ENCODE data around the gene ILDR2. TPM values are rescaled to one million over a fixed set of nuclear protein-coding genes. Genes with fewer than 3 reads are reported as not detected.

The ILDR2 gene
- 0.67 TPM for total RNA-seq
- polyA plus RNA-seq, result under 1 TPM in 1 of 4 donors, not detected in 3; 0.29 TPM

GRCh38 chr1:166975361-166976129 lies at the start of gene ILDR2:
TSS of gene ILDR2 (minus strand) at chr1:166975540. CDS start at chr1:166975268, 272 bp downstream.
- no peaks in the 10 kb centered on the region for H3K36me3 ChIP-seq (ENCODE audit: control insufficient read depth, insufficient read depth, low read length)
- DNase-seq (peak; percentile 15 to 67 (median 39)), ATAC-seq (ENCODE audit: low read depth in 2 of 2) (peak; percentile 78 to 87)
- Mint-ChIP-seq H3K4me3 (peak within 1 kb of the TSS; percentile 75 to 93 (median 85)), H3K27me3 (peaks cover 75% of the 10 kb centered on the region), H3K9me3 (no peaks in the 10 kb centered on the region), H3K27ac (peak within 1 kb of the TSS in 2 of 3 donors; percentile 46 to 49), H3K36me3 (no peaks in the 10 kb centered on the region), H3K4me1 (peaks cover 0 to 15% (median 6%) of the 10 kb centered on the region in 4 donors)
- peaks cover 38% of the 10 kb centered on the region for H3K27me3 ChIP-seq (ENCODE audit: control insufficient read depth, insufficient read depth, low read length)
- H3K9me3 ChIP-seq (ENCODE audit: control insufficient read depth in 2 of 2, low read length in 2 of 2), result no peaks in the 10 kb centered on the region
- H3K4me3 ChIP-seq (ENCODE audit: low read depth, low read length), result peak within 1 kb of the TSS; percentile 67
- no peak within 1 kb of the TSS for H3K27ac ChIP-seq (ENCODE audit: insufficient read depth, low read length, poor library complexity, severe bottlenecking)
- peaks cover 12% of the 10 kb centered on the region for H3K4me1 ChIP-seq (ENCODE audit: control insufficient read depth, insufficient read depth, low read length, poor library complexity, severe bottlenecking)

GRCh38 chr1:167022384-167022783 lies 47.0 kb upstream of the ILDR2 start:
- ATAC-seq (ENCODE audit: low read depth in 2 of 2), result no peak
- Histone ChIP-seq H3K4me1 (ENCODE audit: control insufficient read depth, insufficient read depth, low read length, poor library complexity, severe bottlenecking) (no peaks in the 10 kb centered on the region), H3K4me3 (ENCODE audit: low read depth, low read length) (no peak overlapping the region), H3K36me3 (ENCODE audit: control insufficient read depth, insufficient read depth, low read length) (no peaks in the 10 kb centered on the region), H3K27me3 (ENCODE audit: control insufficient read depth, insufficient read depth, low read length) (peaks cover 22% of the 10 kb centered on the region), H3K27ac (ENCODE audit: insufficient read depth, low read length, poor library complexity, severe bottlenecking) (no peak overlapping the region), H3K9me3 (ENCODE audit: control insufficient read depth in 2 of 2, low read length in 2 of 2) (no peaks in the 10 kb centered on the region)
- peaks cover 39% of the 10 kb centered on the region for H3K27me3 Mint-ChIP-seq
- no peak overlapping the region for H3K4me3 Mint-ChIP-seq
- peaks cover 7% of the 10 kb centered on the region for H3K36me3 Mint-ChIP-seq
- no peak overlapping the region for H3K27ac Mint-ChIP-seq
- no peak for DNase-seq
- no peaks in the 10 kb centered on the region for H3K4me1 Mint-ChIP-seq
- H3K9me3 Mint-ChIP-seq, result peaks cover 0 to 6% (median 0%) of the 10 kb centered on the region in 7 donors

- no peaks in the 10 kb centered on the region for H3K9me3 ChIP-seq (ENCODE audit: control insufficient read depth in 2 of 2, low read length in 2 of 2)
- no peak overlapping the region for H3K27ac Mint-ChIP-seq
- H3K9me3 Mint-ChIP-seq, result peaks cover 0 to 2% (median 0%) of the 10 kb centered on the region in 7 donors
- H3K4me3 ChIP-seq (ENCODE audit: low read depth, low read length), result no peak overlapping the region
- ATAC-seq (ENCODE audit: low read depth in 2 of 2), result no peak
- no peak for DNase-seq
- no peak overlapping the region for H3K4me3 Mint-ChIP-seq
- peaks cover 10% of the 10 kb centered on the region for H3K27me3 ChIP-seq (ENCODE audit: control insufficient read depth, insufficient read depth, low read length)
- peaks cover 0 to under 1% (median under 1%) of the 10 kb centered on the region in 4 donors for H3K4me1 Mint-ChIP-seq
- H3K36me3 Mint-ChIP-seq, result no peaks in the 10 kb centered on the region
- no peak overlapping the region for H3K27ac ChIP-seq (ENCODE audit: insufficient read depth, low read length, poor library complexity, severe bottlenecking)
- H3K36me3 ChIP-seq (ENCODE audit: control insufficient read depth, insufficient read depth, low read length), result no peaks in the 10 kb centered on the region
- no peaks in the 10 kb centered on the region for H3K4me1 ChIP-seq (ENCODE audit: control insufficient read depth, insufficient read depth, low read length, poor library complexity, severe bottlenecking)
- peaks cover 48% of the 10 kb centered on the region for H3K27me3 Mint-ChIP-seq
Measured at GRCh38 chr1:167016100-167016750, 40.9 kb upstream of the ILDR2 start.

GRCh38 chr1:167013108-167013929 lies 38.0 kb upstream of the ILDR2 start:
- H3K4me3 ChIP-seq (ENCODE audit: low read depth, low read length), result no peak overlapping the region
- Mint-ChIP-seq H3K27ac (no peak overlapping the region), H3K4me1 (peaks cover 0 to 7% (median 1%) of the 10 kb centered on the region in 4 donors), H3K36me3 (no peaks in the 10 kb centered on the region), H3K27me3 (peaks cover 67% of the 10 kb centered on the region), H3K9me3 (peaks cover 0 to 3% (median 0%) of the 10 kb centered on the region in 7 donors), H3K4me3 (no peak overlapping the region)
- no peaks in the 10 kb centered on the region for H3K9me3 ChIP-seq (ENCODE audit: control insufficient read depth in 2 of 2, low read length in 2 of 2)
- no peak for DNase-seq
- no peak for ATAC-seq (ENCODE audit: low read depth in 2 of 2)
- no peak overlapping the region for H3K27ac ChIP-seq (ENCODE audit: insufficient read depth, low read length, poor library complexity, severe bottlenecking)
- H3K27me3 ChIP-seq (ENCODE audit: control insufficient read depth, insufficient read depth, low read length), result peaks cover 18% of the 10 kb centered on the region
- H3K36me3 ChIP-seq (ENCODE audit: control insufficient read depth, insufficient read depth, low read length), result no peaks in the 10 kb centered on the region
- H3K4me1 ChIP-seq (ENCODE audit: control insufficient read depth, insufficient read depth, low read length, poor library complexity, severe bottlenecking), result no peaks in the 10 kb centered on the region

GRCh38 chr1:167012570-167012969 lies 37.2 kb upstream of the ILDR2 start:
- Histone ChIP-seq H3K27ac (ENCODE audit: insufficient read depth, low read length, poor library complexity, severe bottlenecking) (no peak overlapping the region), H3K4me1 (ENCODE audit: control insufficient read depth, insufficient read depth, low read length, poor library complexity, severe bottlenecking) (no peaks in the 10 kb centered on the region), H3K4me3 (ENCODE audit: low read depth, low read length) (no peak overlapping the region), H3K36me3 (ENCODE audit: control insufficient read depth, insufficient read depth, low read length) (no peaks in the 10 kb centered on the region), H3K27me3 (ENCODE audit: control insufficient read depth, insufficient read depth, low read length) (peaks cover 17% of the 10 kb centered on the region), H3K9me3 (ENCODE audit: control insufficient read depth in 2 of 2, low read length in 2 of 2) (no peaks in the 10 kb centered on the region)
- Mint-ChIP-seq H3K36me3 (no peaks in the 10 kb centered on the region), H3K27ac (no peak overlapping the region), H3K4me1 (peaks cover 0 to 7% (median 1%) of the 10 kb centered on the region in 4 donors), H3K27me3 (peaks cover 69% of the 10 kb centered on the region), H3K4me3 (no peak overlapping the region), H3K9me3 (peaks cover 0 to 3% (median 0%) of the 10 kb centered on the region in 7 donors)
- DNase-seq (no peak), ATAC-seq (ENCODE audit: low read depth in 2 of 2) (no peak)

GRCh38 chr1:167011560-167012191 lies 36.3 kb upstream of the ILDR2 start:
- no peaks in the 10 kb centered on the region for H3K9me3 ChIP-seq (ENCODE audit: control insufficient read depth in 2 of 2, low read length in 2 of 2)
- no peaks in the 10 kb centered on the region for H3K4me1 ChIP-seq (ENCODE audit: control insufficient read depth, insufficient read depth, low read length, poor library complexity, severe bottlenecking)
- no peaks in the 10 kb centered on the region for H3K36me3 ChIP-seq (ENCODE audit: control insufficient read depth, insufficient read depth, low read length)
- Mint-ChIP-seq H3K36me3 (no peaks in the 10 kb centered on the region), H3K4me3 (no peak overlapping the region), H3K27ac (no peak overlapping the region), H3K4me1 (peaks cover 0 to 7% (median 1%) of the 10 kb centered on the region in 4 donors), H3K9me3 (peaks cover 0 to 2% (median 0%) of the 10 kb centered on the region in 7 donors), H3K27me3 (peaks cover 71% of the 10 kb centered on the region)
- ATAC-seq (ENCODE audit: low read depth in 2 of 2) (no peak), DNase-seq (no peak)
- no peak overlapping the region for H3K27ac ChIP-seq (ENCODE audit: insufficient read depth, low read length, poor library complexity, severe bottlenecking)
- H3K4me3 ChIP-seq (ENCODE audit: low read depth, low read length), result no peak overlapping the region
- H3K27me3 ChIP-seq (ENCODE audit: control insufficient read depth, insufficient read depth, low read length), result peaks cover 21% of the 10 kb centered on the region

GRCh38 chr1:167003711-167004110 lies 28.4 kb upstream of the ILDR2 start:
- no peak for DNase-seq
- Histone ChIP-seq H3K4me1 (ENCODE audit: control insufficient read depth, insufficient read depth, low read length, poor library complexity, severe bottlenecking) (no peaks in the 10 kb centered on the region), H3K9me3 (ENCODE audit: control insufficient read depth in 2 of 2, low read length in 2 of 2) (no peaks in the 10 kb centered on the region), H3K27me3 (ENCODE audit: control insufficient read depth, insufficient read depth, low read length) (peaks cover 14% of the 10 kb centered on the region), H3K27ac (ENCODE audit: insufficient read depth, low read length, poor library complexity, severe bottlenecking) (no peak overlapping the region), H3K4me3 (ENCODE audit: low read depth, low read length) (no peak overlapping the region), H3K36me3 (ENCODE audit: control insufficient read depth, insufficient read depth, low read length) (no peaks in the 10 kb centered on the region)
- no peak for ATAC-seq (ENCODE audit: low read depth in 2 of 2)
- Mint-ChIP-seq H3K9me3 (peaks cover 0 to 16% (median 4%) of the 10 kb centered on the region in 7 donors), H3K4me3 (no peak overlapping the region), H3K27me3 (peaks cover 28% of the 10 kb centered on the region), H3K36me3 (no peaks in the 10 kb centered on the region), H3K4me1 (no peaks in the 10 kb centered on the region), H3K27ac (no peak overlapping the region)
